WTC11 (cell line): ENCODE data around the gene RFTN2.

Experiments
- ATF3 ChIP-seq: sonication (generic); formaldehyde crosslinking; conservative IDR thresholded peaks from 2 replicates; pipeline ENCODE4 v1.8.1; 2022; ENCODE audit warnings: mild to moderate bottlenecking, missing genetic modification reagents
- CBFB ChIP-seq: sonication (generic); formaldehyde crosslinking; IDR thresholded peaks from 2 replicates; pipeline ENCODE4 v1.8.1; 2022; ENCODE audit warnings: mild to moderate bottlenecking, low read depth, missing genetic modification reagents
- CREB1 ChIP-seq: sonication (generic); formaldehyde crosslinking; IDR thresholded peaks from 2 replicates; pipeline ENCODE4 v1.8.0; 2023; ENCODE audit warnings: mild to moderate bottlenecking, missing genetic modification reagents
- CTCF ChIP-seq: fragments of 200-600 bp; IDR thresholded peaks from 2 replicates; pipeline ENCODE4 v1.8.0; 2022; ENCODE audit warnings: antibody characterized with exemption
- E2F1 ChIP-seq: sonication (generic); formaldehyde crosslinking; IDR thresholded peaks from 2 replicates; pipeline ENCODE4 v1.8.0; 2022; ENCODE audit warnings: mild to moderate bottlenecking, missing genetic modification reagents
- E2F4 ChIP-seq: sonication (generic); formaldehyde crosslinking; IDR thresholded peaks from 2 replicates; pipeline ENCODE4 v1.8.1; 2022; ENCODE audit warnings: low read depth, mild to moderate bottlenecking, moderate library complexity, missing genetic modification reagents, borderline replicate concordance
- MXD4 ChIP-seq: fragments of 250-450 bp; sonication (Bioruptor Pico); IDR thresholded peaks from 2 replicates; pipeline ENCODE4 v1.8.0; 2021; ENCODE audit warnings: mild to moderate bottlenecking, moderate library complexity, borderline replicate concordance
- NFYB ChIP-seq: sonication (generic); formaldehyde crosslinking; conservative IDR thresholded peaks from 2 replicates; pipeline ENCODE4 v1.8.0; 2022; ENCODE audit warnings: low read depth, missing genetic modification reagents
- NR2C2 ChIP-seq: sonication (generic); formaldehyde crosslinking; IDR thresholded peaks from 2 replicates; pipeline ENCODE4 v1.8.0; 2022; ENCODE audit warnings: mild to moderate bottlenecking, missing genetic modification reagents
- RORB ChIP-seq: fragments of 250-450 bp; sonication (Bioruptor Pico); IDR thresholded peaks from 2 replicates; pipeline ENCODE4 v1.9.0; 2021; ENCODE audit warnings: mild to moderate bottlenecking

- TF ChIP-seq NR2C2 (CRISPR knock-in tag) (no peak), RORB (CRISPR knock-in tag) (no peak), CTCF (no peak), CREB1 (CRISPR knock-in tag) (no peak), MXD4 (no peak), E2F1 (CRISPR knock-in tag) (no peak), CBFB (CRISPR knock-in tag) (no peak), E2F4 (CRISPR knock-in tag) (no peak), ATF3 (CRISPR knock-in tag) (no peak), NFYB (CRISPR knock-in tag) (no peak)
Measured at GRCh38 chr2:197558393-197558792, 117.0 kb downstream of the RFTN2 start.
